Heart left ventricle (tissue), 13 donors: ENCODE data around the gene HTR1D.

Experiments
- CTCF ChIP-seq, 12 donors: fragments of 200-600 bp; sonication (generic) in 4 of 12; IDR thresholded peaks; one replicate each; pipeline versions ENCODE4 v1.5.0 to v1.8.0; 2018 to 2022; ENCODE audit warnings: antibody characterized with exemption in 12 of 12, mild to moderate bottlenecking in 5 of 12
- POLR2A ChIP-seq, 2 donors: fragments of 450-650 bp; IDR thresholded peaks; one replicate each; pipeline ENCODE4 v1.6.1; 2017; ENCODE audit warnings: antibody characterized with exemption in 2 of 2, mild to moderate bottlenecking in 2 of 2, moderate library complexity in 2 of 2
- donor health status: ischemic (EF 13 %, LVEDD 7.1; RV severe dilation, severe dysfunction).
- donor health status: DM: no; HTN: yes; CAD: no.
- donor health status: DM: no; HTN: no; CAD: no.
- donor health status: ischemic (EF 25% LVEDD 6.9; RV normal size, moderate dysfunction).
- donor health status: ischemic (EF 25% LVEDD 5.7; RV mildly dilated, moderate dysfunction).
- donor health status: ischemic (EF 35%, LVEDD 5.7; RV mildly dilated, moderate dysfunction).
- donor health status: nonischemic (EF 11% LVEDD 7.7; RV severe dilation, severe dysfunction).
- donor health status: DM: yes; HTN: yes; CAD: no.
- donor health status: PGD.
- donor health status: ischemic (EF 29% LVEDD 5.4; RV normal size, mild dysfunction).
- donor health status: nonischemic (EF 23%, LVEDD 6.1; RV moderate dilation, normal function).

- TF ChIP-seq CTCF (IDR thresholded peaks at IDR 0.05) (no peak), POLR2A (IDR thresholded peaks at IDR 0.05) (no peak)
Observed at GRCh38 chr1:23211955-23212354, 5.3 kb downstream of the HTR1D start.
